ENCODE measurements around the gene GRIA4. TPM values are rescaled to one million over a fixed set of nuclear protein-coding genes. Genes with fewer than 3 reads are reported as not detected.

GRIA4 gene
- total and polyA plus RNA-seq, 7 donors = 0.23 to 6.6 (median 1.9) TPM

- Histone ChIP-seq H3K36me3 (no peaks in the 10 kb centered on the region), H3K27me3 (no peaks in the 10 kb centered on the region), H3K9me3 (no peaks in the 10 kb centered on the region), H3K4me3 (no peak overlapping the region), H3K4me1 (no peaks in the 10 kb centered on the region), H3K27ac (no peak overlapping the region)
- intact Hi-C loops (cut with DNase I) = no loop called here
- WGBS, 2 donors = 77 to 81% methylated on average over 1 of the region's 1 CpG
- no peak for DNase-seq
- TF ChIP-seq CTCF (IDR thresholded peaks at IDR 0.05) (no peak), EP300 (IDR thresholded peaks at IDR 0.05) (no peak), POLR2A (IDR thresholded peaks at IDR 0.05) (no peak), POLR2AphosphoS5 (IDR thresholded peaks at IDR 0.05) (no peak)
Measured at GRCh38 chr11:105667441-105667840, 57.6 kb downstream of the GRIA4 start.

GRCh38 chr11:105670811-105671210 is 60.9 kb downstream of the GRIA4 start:
- TF ChIP-seq POLR2A (IDR thresholded peaks at IDR 0.05) = no peak
- no peak for TF ChIP-seq POLR2AphosphoS5 (IDR thresholded peaks at IDR 0.05)
- no peaks in the 10 kb centered on the region for H3K9me3 ChIP-seq
- no peaks in the 10 kb centered on the region for H3K4me1 ChIP-seq
- intact Hi-C loops (cut with DNase I) = no loop called here
- no peaks in the 10 kb centered on the region for H3K36me3 ChIP-seq
- no peak for DNase-seq
- no peaks in the 10 kb centered on the region for H3K27me3 ChIP-seq
- H3K4me3 ChIP-seq = no peak overlapping the region
- H3K27ac ChIP-seq = no peak overlapping the region

DNA sequence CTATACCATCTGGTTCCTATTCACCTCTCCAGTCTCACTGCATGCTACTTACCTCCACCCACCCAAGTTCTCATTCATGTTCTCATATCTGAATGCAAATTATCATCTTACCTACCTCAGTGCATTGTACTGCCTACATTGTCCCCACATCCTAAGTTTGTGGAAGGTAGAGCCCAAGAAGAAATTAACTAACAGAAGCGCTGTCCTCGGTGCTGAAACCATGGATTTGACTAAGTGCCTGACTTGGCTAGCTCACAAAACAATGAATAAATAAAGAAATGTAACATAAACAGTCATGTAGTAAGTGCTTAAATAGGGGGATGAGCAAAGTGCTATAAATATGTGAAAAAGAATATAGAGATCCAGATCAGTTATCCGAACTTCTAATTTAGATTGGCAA is 63.2 kb downstream of the GRIA4 start:
- Histone ChIP-seq H3K36me3 (no peaks in the 10 kb centered on the region), H3K4me3 (no peak overlapping the region), H3K27ac (no peak overlapping the region), H3K27me3 (no peaks in the 10 kb centered on the region), H3K9me3 (no peaks in the 10 kb centered on the region), H3K4me1 (no peaks in the 10 kb centered on the region)
- WGBS, 2 donors = 22 to 25% methylated on average over 3 of the region's 3 CpGs
- DNase-seq = no peak
- intact Hi-C loops (cut with DNase I) = no loop called here
- no peak for TF ChIP-seq POLR2AphosphoS5 (IDR thresholded peaks at IDR 0.05)
- no peak for TF ChIP-seq EP300 (IDR thresholded peaks at IDR 0.05)
- TF ChIP-seq CTCF (IDR thresholded peaks at IDR 0.05) = no peak
- no peak for TF ChIP-seq POLR2A (IDR thresholded peaks at IDR 0.05)

DNA sequence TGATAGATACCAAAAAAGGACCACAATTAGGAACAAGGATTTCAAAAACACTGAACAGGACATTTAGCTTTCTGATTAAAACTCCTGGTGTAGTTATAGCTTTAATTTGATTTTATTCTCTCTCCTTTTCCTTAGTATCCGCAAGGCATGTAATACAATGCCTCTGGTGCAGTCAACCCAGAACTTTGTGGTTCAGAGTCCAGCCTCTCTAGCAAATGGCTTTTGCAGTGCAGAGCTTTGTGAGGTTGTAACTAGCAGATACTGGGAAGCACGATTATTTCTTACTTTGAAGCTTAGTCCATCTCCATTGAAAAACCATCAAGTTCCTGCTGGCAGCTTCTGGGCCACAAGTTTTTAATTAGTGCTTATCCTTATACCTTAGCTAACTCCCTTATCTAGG is 79.8 kb downstream of the GRIA4 start:
- no peak overlapping the region for H3K27ac ChIP-seq
- no peaks in the 10 kb centered on the region for H3K9me3 ChIP-seq
- no peaks in the 10 kb centered on the region for H3K4me1 ChIP-seq
- no peak for TF ChIP-seq POLR2AphosphoS5 (IDR thresholded peaks at IDR 0.05)
- TF ChIP-seq CTCF (IDR thresholded peaks at IDR 0.05) = no peak
- no peak for TF ChIP-seq POLR2A (IDR thresholded peaks at IDR 0.05)
- no peak for TF ChIP-seq EP300 (IDR thresholded peaks at IDR 0.05)
- H3K4me3 ChIP-seq = no peak overlapping the region
- WGBS, 2 donors = 67 to 81% methylated on average over 2 of the region's 2 CpGs
- no peaks in the 10 kb centered on the region for H3K36me3 ChIP-seq
- no peak for DNase-seq
- intact Hi-C loops (cut with DNase I) = no loop called here
- H3K27me3 ChIP-seq = no peaks in the 10 kb centered on the region

DNA sequence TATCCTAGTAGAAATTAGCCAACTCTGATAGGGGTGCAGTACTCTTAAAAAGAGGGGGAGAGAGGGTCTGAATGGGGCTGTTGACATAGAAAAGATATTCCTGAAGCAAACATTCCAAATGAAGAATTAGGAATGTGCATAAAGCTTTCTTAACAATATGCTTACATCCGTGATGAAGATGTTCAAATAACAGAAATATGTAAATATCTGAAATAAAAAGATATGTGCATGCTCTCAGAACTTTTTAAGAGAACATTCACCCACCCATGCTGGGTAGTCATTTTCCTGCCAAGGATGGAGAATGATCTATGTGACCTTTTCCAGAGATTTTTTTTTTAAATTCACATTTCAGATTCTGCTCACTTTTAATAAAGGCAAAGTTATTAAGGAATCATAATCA is 80.6 kb downstream of the GRIA4 start:
- TF ChIP-seq POLR2AphosphoS5 (IDR thresholded peaks at IDR 0.05) (no peak), CTCF (IDR thresholded peaks at IDR 0.05) (no peak), EP300 (IDR thresholded peaks at IDR 0.05) (no peak)
- H3K4me1 ChIP-seq = no peaks in the 10 kb centered on the region
- no peaks in the 10 kb centered on the region for H3K36me3 ChIP-seq
- DNase-seq = no peak
- H3K27me3 ChIP-seq = no peaks in the 10 kb centered on the region
- H3K4me3 ChIP-seq = no peak overlapping the region
- no peaks in the 10 kb centered on the region for H3K9me3 ChIP-seq
- 69 to 70% methylated on average over 1 of the region's 1 CpG for WGBS, 2 donors
- H3K27ac ChIP-seq = no peak overlapping the region
- intact Hi-C loops (cut with DNase I) = no loop called here

Data from sigmoid colon (tissue), 7 donors.